HG03064 (cell line): ENCODE data around the gene ADAMTS2.
"Not testable (repeated sequence)": the region's sequence is repeated elsewhere in the genome, so short reads cannot be mapped to it uniquely, and the experiment has no call there.

Experiments
- ATAC-seq: cut with Tn5 transposase; IDR thresholded peaks from one replicate; pipeline ENCODE4 v1.9.1; 2021; ENCODE audit warnings: low read depth; ENCODE audit not compliant: unreplicated experiment

ADAMTS2 gene

GRCh38 chr5:179284751-179285631, 60.3 kb downstream of the ADAMTS2 start:
- ATAC-seq, result no peak

GRCh38 chr5:179283908-179284307, 61.4 kb downstream of the ADAMTS2 start:
- not testable (repeated sequence) for ATAC-seq

- ATAC-seq, result no peak
These were observed 63.6 kb downstream of the ADAMTS2 start for GRCh38 chr5:179281694-179282093.

- no peak for ATAC-seq
These were observed 65.2 kb downstream of the ADAMTS2 start for GRCh38 chr5:179280095-179280490.

- no peak for ATAC-seq
These were observed 65.7 kb downstream of the ADAMTS2 start for GRCh38 chr5:179279347-179280094.

- no peak for ATAC-seq
These were observed 66.7 kb downstream of the ADAMTS2 start for GRCh38 chr5:179278546-179278945.

- no peak for ATAC-seq
These were observed 67.1 kb downstream of the ADAMTS2 start for GRCh38 chr5:179278119-179278518.

- ATAC-seq, result no peak
These were observed 68.3 kb downstream of the ADAMTS2 start for GRCh38 chr5:179276838-179277395.

- no peak for ATAC-seq
These were observed 69.1 kb downstream of the ADAMTS2 start for GRCh38 chr5:179275941-179276837.

GRCh38 chr5:179275381-179275878, 69.8 kb downstream of the ADAMTS2 start:
- no peak for ATAC-seq

- no peak for ATAC-seq
These were observed 70.6 kb downstream of the ADAMTS2 start for GRCh38 chr5:179274321-179275315.

GRCh38 chr5:179273441-179274145, 71.7 kb downstream of the ADAMTS2 start:
- ATAC-seq, result no peak

GRCh38 chr5:179273073-179273435, 72.2 kb downstream of the ADAMTS2 start:
- ATAC-seq, result no peak

- no peak for ATAC-seq
These were observed 72.8 kb downstream of the ADAMTS2 start for GRCh38 chr5:179272326-179273072.

GRCh38 chr5:179271821-179272325, 73.4 kb downstream of the ADAMTS2 start:
- ATAC-seq, result no peak

GRCh38 chr5:179271428-179271734, 73.9 kb downstream of the ADAMTS2 start:
- no peak for ATAC-seq

- ATAC-seq, result no peak
These were observed 74.5 kb downstream of the ADAMTS2 start for GRCh38 chr5:179270581-179271427.
